GM23248 (cell line): ENCODE measurements around the gene HTR3A.

Source experiments
- EZH2 ChIP-seq: fragments of 200-600 bp; sonication (generic); IDR thresholded peaks from 2 replicates; pipeline ENCODE4 v1.6.1; 2018; ENCODE audit warnings: antibody characterized with exemption, mild to moderate bottlenecking; ENCODE audit not compliant: insufficient read depth, poor library complexity, severe bottlenecking
- EZH2phosphoT487 ChIP-seq: fragments of 200-600 bp; sonication (generic); IDR thresholded peaks from 2 replicates; pipeline ENCODE4 v1.6.1; 2018; ENCODE audit warnings: antibody characterized with exemption, moderate library complexity, mild to moderate bottlenecking, low read depth; ENCODE audit not compliant: insufficient read depth

DNA sequence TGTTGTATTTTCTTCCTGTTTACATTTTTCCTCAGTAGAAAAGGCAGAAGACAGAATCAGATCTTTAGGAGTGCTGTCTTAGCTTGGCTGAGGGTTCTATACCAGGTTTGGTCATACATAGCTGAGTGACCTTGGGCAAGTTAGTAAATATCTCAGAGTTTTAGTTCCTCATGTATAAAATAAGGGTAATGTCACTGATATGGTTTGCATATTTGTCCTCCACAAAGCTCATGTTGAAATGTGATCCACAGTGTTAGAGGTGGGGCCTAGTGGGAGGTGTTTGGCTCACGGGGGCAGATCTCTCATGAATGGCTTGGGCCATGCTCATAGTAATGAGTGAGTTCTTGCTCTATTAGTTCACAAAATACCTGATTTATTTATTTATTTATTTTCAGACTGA is 7.5 kb upstream of the HTR3A start:
- TF ChIP-seq EZH2 = no peak
- no peak for TF ChIP-seq EZH2phosphoT487
